ENCODE measurements around the gene TTLL9.

DNA sequence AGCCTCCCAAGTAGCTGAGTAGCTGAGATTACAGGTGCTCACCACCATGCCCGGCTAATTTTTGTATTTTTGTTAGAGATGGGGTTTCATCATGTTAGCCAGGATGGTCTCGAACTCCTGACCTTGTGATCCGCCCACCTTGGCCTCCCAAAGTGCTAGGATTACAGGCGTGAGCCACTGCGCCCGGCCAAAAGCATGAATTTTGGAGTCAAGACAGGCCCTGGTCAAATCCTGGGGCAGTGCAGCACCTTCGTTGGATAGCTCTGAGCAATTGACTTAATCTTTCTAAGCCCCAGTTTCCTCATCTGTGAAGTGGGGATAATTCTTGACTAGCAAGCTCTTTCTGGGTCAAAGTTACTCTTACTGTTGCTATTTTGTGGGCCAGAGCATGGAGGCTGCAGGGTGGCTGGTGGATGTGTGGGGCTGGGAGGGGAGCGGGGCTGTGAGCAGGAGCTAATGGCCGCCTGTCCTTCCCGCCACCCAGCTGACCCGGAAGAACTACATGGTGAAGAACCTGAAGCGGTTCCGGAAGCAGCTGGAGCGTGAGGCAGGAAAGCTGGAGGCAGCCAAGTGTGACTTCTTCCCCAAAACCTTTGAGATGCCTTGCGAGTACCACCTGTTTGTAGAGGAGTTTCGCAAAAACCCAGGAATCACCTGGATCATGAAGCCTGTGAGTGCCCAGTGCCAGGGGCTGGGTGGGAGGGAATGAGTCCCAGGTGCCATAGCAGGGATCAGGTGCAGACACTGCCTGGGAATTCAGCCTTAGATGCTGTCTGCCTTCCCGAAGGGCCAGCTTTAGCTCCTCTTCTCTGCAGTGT lies 39.0 kb downstream of the TTLL9 start:
- TF ChIP-seq, protein P1, sequence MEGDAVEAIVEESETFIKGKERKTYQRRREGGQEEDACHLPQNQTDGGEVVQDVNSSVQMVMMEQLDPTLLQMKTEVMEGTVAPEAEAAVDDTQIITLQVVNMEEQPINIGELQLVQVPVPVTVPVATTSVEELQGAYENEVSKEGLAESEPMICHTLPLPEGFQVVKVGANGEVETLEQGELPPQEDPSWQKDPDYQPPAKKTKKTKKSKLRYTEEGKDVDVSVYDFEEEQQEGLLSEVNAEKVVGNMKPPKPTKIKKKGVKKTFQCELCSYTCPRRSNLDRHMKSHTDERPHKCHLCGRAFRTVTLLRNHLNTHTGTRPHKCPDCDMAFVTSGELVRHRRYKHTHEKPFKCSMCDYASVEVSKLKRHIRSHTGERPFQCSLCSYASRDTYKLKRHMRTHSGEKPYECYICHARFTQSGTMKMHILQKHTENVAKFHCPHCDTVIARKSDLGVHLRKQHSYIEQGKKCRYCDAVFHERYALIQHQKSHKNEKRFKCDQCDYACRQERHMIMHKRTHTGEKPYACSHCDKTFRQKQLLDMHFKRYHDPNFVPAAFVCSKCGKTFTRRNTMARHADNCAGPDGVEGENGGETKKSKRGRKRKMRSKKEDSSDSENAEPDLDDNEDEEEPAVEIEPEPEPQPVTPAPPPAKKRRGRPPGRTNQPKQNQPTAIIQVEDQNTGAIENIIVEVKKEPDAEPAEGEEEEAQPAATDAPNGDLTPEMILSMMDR (conservative IDR thresholded peaks at IDR 0.05) = no peak
- no peak for TF ChIP-seq ZFX (IDR thresholded peaks at IDR 0.05)
